K562 (cell line): ENCODE data around the gene ZG16B. TPM values are rescaled to one million over a fixed set of nuclear protein-coding genes. Genes with fewer than 3 reads are reported as not detected.

ENCODE experiments used
- ATAC-seq: fragments of 200-7000 bp; cut with Tn5 transposase; 3 replicates; pipeline ENCODE4 v1.9.1; 2020; ENCODE audit warnings: moderate library complexity
- BruUV-seq: library from RNA; stranded (reverse); fragments of 400-500 nt; replicated peaks from 2 replicates; lab custom pipeline; 2021; lab: Mats Ljungman, UMichigan
- CTCF ChIA-PET: fragments of 300-600 bp; formaldehyde crosslinking; extraction: SDS; loops from one replicate; lab custom pipeline; 2021; ENCODE audit warnings: low intra/inter-chr PET ratio; lab: Yijun Ruan, JAX
- POLR2A ChIA-PET: fragments of 300-600, 350-650 bp; sonication (Branson Sonifier 250); formaldehyde crosslinking; extraction: SDS; loops from one replicate; lab custom pipeline; 2021; ENCODE audit warnings: antibody characterized with exemption, inconsistent platforms; lab: Yijun Ruan, JAX
- DNase-seq, 4 experiments: peaks; one replicate each; pipeline versions ENCODE4 v3.0.0 to v3.0.0-alpha.2; 2011 to 2018; ENCODE audit warnings: low spot score in 3 of 4, mixed read lengths in 3 of 4; ENCODE audit errors: extremely low read depth in 1 of 4
- FAIRE-seq: peaks from 2 replicates; lab custom pipeline; 2011; peaks lifted over from hg19 to GRCh38; lab: Jason Lieb, UNC
- H2AFZ ChIP-seq: 2 replicates; pipeline ENCODE4 v1.6.0; 2011; ENCODE audit warnings: low read depth, low read length, control low read depth, inconsistent platforms
- H3K27ac ChIP-seq: fragments of 200-600 bp; 3 replicates; pipeline ENCODE4 v1.8.0; 2011; ENCODE audit warnings: low read depth, mild to moderate bottlenecking, control low read depth, inconsistent platforms, low read length, moderate library complexity, mixed read lengths; ENCODE audit errors: extremely low read depth
- H3K27me3 ChIP-seq, 2 experiments: fragments of 300-600 bp in 1 of 2; 2 replicates in 1 of 2; 3 replicates in 1 of 2; pipeline versions ENCODE4 v1.6.0 to v1.8.0; 2011; ENCODE audit warnings: inconsistent platforms in 2 of 2, low read length in 2 of 2, mild to moderate bottlenecking in 1 of 2, mixed read lengths in 1 of 2, moderate library complexity in 1 of 2; ENCODE audit not compliant: control insufficient read depth in 2 of 2, insufficient read depth in 2 of 2
- H3K36me3 ChIP-seq: fragments of 300-600 bp; 3 replicates; pipeline ENCODE4 v1.8.0; 2011; ENCODE audit warnings: mild to moderate bottlenecking, low read length, inconsistent platforms; ENCODE audit not compliant: control insufficient read depth, insufficient read depth
- H3K4me1 ChIP-seq, 2 experiments: fragments of 200-600 bp in 1 of 2; replicated peaks in 1 of 2; 2 replicates in 1 of 2; 3 replicates in 1 of 2; pipeline versions ENCODE4 v1.5.1 to v1.8.0; 2011; ENCODE audit warnings: inconsistent platforms in 2 of 2, low read length in 2 of 2, mild to moderate bottlenecking in 1 of 2, mixed read lengths in 1 of 2, moderate library complexity in 1 of 2; ENCODE audit not compliant: control insufficient read depth in 2 of 2, insufficient read depth in 2 of 2
- H3K4me2 ChIP-seq: 2 replicates; pipeline ENCODE4 v1.6.1; 2011; ENCODE audit warnings: low read length, control low read depth, inconsistent platforms, mixed read lengths; ENCODE audit not compliant: insufficient read depth
- H3K4me3 ChIP-seq: fragments of 200-600 bp; sonication (generic), shearing (Covaris generic); 2 replicates; pipeline ENCODE4 v1.5.1; 2016; ENCODE audit warnings: control low read depth, inconsistent platforms
- H3K79me2 ChIP-seq: fragments of 200-600 bp; 3 replicates; pipeline ENCODE4 v1.8.0; 2011; ENCODE audit warnings: low read length, inconsistent platforms; ENCODE audit not compliant: control insufficient read depth, insufficient read depth
- H3K9ac ChIP-seq, 2 experiments: 2 replicates each; pipeline versions ENCODE4 v1.6.0 to v1.6.1; 2011; ENCODE audit warnings: low read depth in 2 of 2, low read length in 2 of 2, control low read depth in 1 of 2, inconsistent platforms in 1 of 2, mild to moderate bottlenecking in 1 of 2, mixed read lengths in 1 of 2; ENCODE audit not compliant: insufficient read depth in 1 of 2
- H3K9me1 ChIP-seq: one replicate; pipeline ENCODE4 v1.6.0; 2011; ENCODE audit warnings: inconsistent platforms, mild to moderate bottlenecking, low read length, moderate library complexity; ENCODE audit not compliant: control insufficient read depth, insufficient read depth
- H3K9me3 ChIP-seq: replicated peaks from 2 replicates; pipeline ENCODE4 v1.5.1; 2011; ENCODE audit warnings: low read depth, low read length, inconsistent platforms; ENCODE audit not compliant: control insufficient read depth, insufficient read depth
- H4K20me1 ChIP-seq: replicated peaks from 2 replicates; pipeline ENCODE4 v1.6.1; 2011; ENCODE audit warnings: low read length, inconsistent platforms, mixed read lengths; ENCODE audit not compliant: control insufficient read depth, insufficient read depth
- CC2D1A ChIP-seq: fragments of 450-650 bp; IDR thresholded peaks from 2 replicates; pipeline ENCODE4 v1.6.1; 2017; ENCODE audit warnings: mild to moderate bottlenecking
- CSDE1 ChIP-seq, 2 experiments: fragments of 450-650 bp; IDR thresholded peaks; 2 replicates each; pipeline ENCODE4 v1.6.1; 2016; ENCODE audit warnings: mild to moderate bottlenecking in 1 of 2
- JUNB ChIP-seq: fragments of 450-650 bp; formaldehyde crosslinking; conservative IDR thresholded peaks from 2 replicates; pipeline ENCODE4 v1.4.0; 2020; ENCODE audit warnings: mild to moderate bottlenecking
- NFIC ChIP-seq: fragments of 450-650 bp; IDR thresholded peaks from 2 replicates; pipeline ENCODE4 v1.6.1; 2017; ENCODE audit warnings: mild to moderate bottlenecking, inconsistent platforms
- TCF7 ChIP-seq: sonication (generic); IDR thresholded peaks from 2 replicates; pipeline ENCODE4 v1.6.1; 2016; ENCODE audit warnings: antibody characterized with exemption, borderline replicate concordance
- WGBS: fragments of 100-300 bp; shearing (Covaris generic); methylation state at CpG from one replicate; pipeline ENCODE4 v1.1.6; 2016; ENCODE audit warnings: low coverage, mixed read lengths; ENCODE audit not compliant: insufficient coverage; ENCODE audit errors: missing lambda C conversion rate; 5-methylcytosine and 5-hydroxymethylcytosine counted together
- in situ Hi-C: fragments of 300-500 bp; cut with MboI; formaldehyde crosslinking; loops from 4 replicates; pipeline ENCODE4 v1.15.0; 2018; ENCODE audit warnings: inconsistent platforms, mixed read lengths
- intact Hi-C: fragments of 100-400 bp; cut with micrococcal nuclease; formaldehyde crosslinking; loops from 2 replicates; pipeline ENCODE4 v1.14.2; 2022
- polyA plus RNA-seq, 8 experiments: library from polyadenylated mRNA; depleted of rRNA in 4 of 8; stranded (reverse) in 5 of 8; unstranded in 3 of 8; fragments of >200 nt; fragmentation: Nextera tagmentation in 2 of 8; fragmentation: Illumina TruSeq in 1 of 8; extraction: Ambion mirVana in 2 of 8; extraction: Trizol in 1 of 8; gene quantifications; 2 replicates each; pipeline versions ENCODE4 v1.2.1 to v1.2.3, GENCODE V29; 2011 to 2014; ENCODE audit warnings: inconsistent platforms in 1 of 8, missing spikeins in 1 of 8
- total RNA-seq, 7 experiments: library from RNA; depleted of rRNA in 6 of 7; stranded (reverse); fragments of >200 nt in 6 of 7; fragmentation: Illumina TruSeq in 2 of 7; extraction: Trizol in 2 of 7; gene quantifications; 2 replicates each; pipeline versions ENCODE4 v1.2.1 to v1.2.3, GENCODE V29; 2011 to 2021; ENCODE audit warnings: low replicate concordance in 1 of 7
- TF ChIP-seq, protein P1 (sequence below): fragments of 450-650 bp; IDR thresholded peaks from 2 replicates; pipeline ENCODE4 v1.6.1; 2014; ENCODE audit warnings: low read depth, mild to moderate bottlenecking, moderate library complexity, borderline replicate concordance
- TF ChIP-seq, protein P2 (sequence below): fragments of 250-450 bp; sonication (Bioruptor Pico); IDR thresholded peaks from 2 replicates; pipeline ENCODE4 v1.5.0; 2020; ENCODE audit warnings: mild to moderate bottlenecking, borderline replicate concordance
- TF ChIP-seq, protein P3 (sequence below): sonication (generic); formaldehyde crosslinking; IDR thresholded peaks from 2 replicates; pipeline ENCODE4 v1.8.0; 2022; ENCODE audit warnings: mild to moderate bottlenecking, missing genetic modification reagents
- TF ChIP-seq, protein P4 (sequence below), 2 experiments: IDR thresholded peaks; 2 replicates each; pipeline ENCODE4 v1.6.1; 2011; ENCODE audit warnings: borderline replicate concordance in 1 of 2, control low read depth in 1 of 2, low read depth in 1 of 2, low read length in 1 of 2, mild to moderate bottlenecking in 1 of 2, mixed read lengths in 1 of 2, moderate library complexity in 1 of 2; ENCODE audit not compliant: insufficient read depth in 1 of 2, insufficient read length in 1 of 2, poor library complexity in 1 of 2, severe bottlenecking in 1 of 2; ENCODE audit errors: extremely low read depth in 1 of 2

The ZG16B gene
- total and polyA plus RNA-seq, 9 of the 15 experiments (the other 6 are each of a cell fraction or from before 2014, with no cell fraction given), result 0.25 to 0.43 (median 0.34) TPM; not detected in 5

DNA sequence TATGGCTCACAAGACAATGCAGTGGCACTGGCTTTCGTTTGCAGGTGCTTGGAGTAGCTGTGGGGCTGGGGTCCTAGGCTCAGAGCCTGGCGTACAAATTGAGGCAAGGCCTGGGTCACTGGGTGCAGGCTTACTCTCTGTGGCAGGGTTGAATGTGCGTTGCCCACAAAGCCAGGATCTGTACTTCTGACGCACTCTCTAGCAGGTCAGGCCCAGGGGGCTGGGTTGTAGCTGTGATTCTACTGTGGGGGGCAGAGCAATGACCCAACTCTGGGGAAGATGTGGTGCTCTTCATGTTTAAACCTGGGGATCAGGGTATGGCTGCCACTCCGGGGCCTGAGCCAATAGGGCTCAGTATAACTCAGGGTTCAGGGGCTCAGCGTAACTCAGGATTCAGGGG lies 19.5 kb upstream of the ZG16B start:
- no TSS peak for BruUV-seq
- H3K9ac ChIP-seq, result no peak overlapping the region
- no peak overlapping the region for H3K4me3 ChIP-seq
- no peaks in the 10 kb centered on the region for H3K9me1 ChIP-seq
- no peak overlapping the region for H3K27ac ChIP-seq
- in situ Hi-C loops (no loop called here), intact Hi-C loops (no loop called here)
- no peak overlapping the region for H2AFZ ChIP-seq
- no peaks in the 10 kb centered on the region for H3K79me2 ChIP-seq
- ATAC-seq (no peak), FAIRE-seq (no peak), DNase-seq (no peak)
- peaks cover 4 to 35% of the 10 kb centered on the region in 2 experiments; a peak in 3 of 5 replicates for H3K27me3 ChIP-seq
- CTCF ChIA-PET, result no interaction called here
- peaks cover 9 to 21% of the 10 kb centered on the region in 2 experiments; a peak in 4 of 5 replicates for H3K4me1 ChIP-seq
- no peaks in the 10 kb centered on the region for H4K20me1 ChIP-seq
- TF ChIP-seq CC2D1A (no peak), TCF7 (no peak), CSDE1 (IDR thresholded peaks at IDR 0.05) (no peak), NFIC (no peak), JUNB (no peak)
- TF ChIP-seq, protein P1, sequence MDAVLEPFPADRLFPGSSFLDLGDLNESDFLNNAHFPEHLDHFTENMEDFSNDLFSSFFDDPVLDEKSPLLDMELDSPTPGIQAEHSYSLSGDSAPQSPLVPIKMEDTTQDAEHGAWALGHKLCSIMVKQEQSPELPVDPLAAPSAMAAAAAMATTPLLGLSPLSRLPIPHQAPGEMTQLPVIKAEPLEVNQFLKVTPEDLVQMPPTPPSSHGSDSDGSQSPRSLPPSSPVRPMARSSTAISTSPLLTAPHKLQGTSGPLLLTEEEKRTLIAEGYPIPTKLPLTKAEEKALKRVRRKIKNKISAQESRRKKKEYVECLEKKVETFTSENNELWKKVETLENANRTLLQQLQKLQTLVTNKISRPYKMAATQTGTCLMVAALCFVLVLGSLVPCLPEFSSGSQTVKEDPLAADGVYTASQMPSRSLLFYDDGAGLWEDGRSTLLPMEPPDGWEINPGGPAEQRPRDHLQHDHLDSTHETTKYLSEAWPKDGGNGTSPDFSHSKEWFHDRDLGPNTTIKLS, result no peak
- TF ChIP-seq, protein P2, sequence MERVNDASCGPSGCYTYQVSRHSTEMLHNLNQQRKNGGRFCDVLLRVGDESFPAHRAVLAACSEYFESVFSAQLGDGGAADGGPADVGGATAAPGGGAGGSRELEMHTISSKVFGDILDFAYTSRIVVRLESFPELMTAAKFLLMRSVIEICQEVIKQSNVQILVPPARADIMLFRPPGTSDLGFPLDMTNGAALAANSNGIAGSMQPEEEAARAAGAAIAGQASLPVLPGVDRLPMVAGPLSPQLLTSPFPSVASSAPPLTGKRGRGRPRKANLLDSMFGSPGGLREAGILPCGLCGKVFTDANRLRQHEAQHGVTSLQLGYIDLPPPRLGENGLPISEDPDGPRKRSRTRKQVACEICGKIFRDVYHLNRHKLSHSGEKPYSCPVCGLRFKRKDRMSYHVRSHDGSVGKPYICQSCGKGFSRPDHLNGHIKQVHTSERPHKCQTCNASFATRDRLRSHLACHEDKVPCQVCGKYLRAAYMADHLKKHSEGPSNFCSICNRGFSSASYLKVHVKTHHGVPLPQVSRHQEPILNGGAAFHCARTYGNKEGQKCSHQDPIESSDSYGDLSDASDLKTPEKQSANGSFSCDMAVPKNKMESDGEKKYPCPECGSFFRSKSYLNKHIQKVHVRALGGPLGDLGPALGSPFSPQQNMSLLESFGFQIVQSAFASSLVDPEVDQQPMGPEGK (CRISPR knock-in tag), result no peak
- TF ChIP-seq, protein P3, sequence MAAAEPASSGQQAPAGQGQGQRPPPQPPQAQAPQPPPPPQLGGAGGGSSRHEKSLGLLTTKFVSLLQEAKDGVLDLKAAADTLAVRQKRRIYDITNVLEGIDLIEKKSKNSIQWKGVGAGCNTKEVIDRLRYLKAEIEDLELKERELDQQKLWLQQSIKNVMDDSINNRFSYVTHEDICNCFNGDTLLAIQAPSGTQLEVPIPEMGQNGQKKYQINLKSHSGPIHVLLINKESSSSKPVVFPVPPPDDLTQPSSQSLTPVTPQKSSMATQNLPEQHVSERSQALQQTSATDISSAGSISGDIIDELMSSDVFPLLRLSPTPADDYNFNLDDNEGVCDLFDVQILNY (CRISPR knock-in tag), result no peak
- TF ChIP-seq, protein P4, sequence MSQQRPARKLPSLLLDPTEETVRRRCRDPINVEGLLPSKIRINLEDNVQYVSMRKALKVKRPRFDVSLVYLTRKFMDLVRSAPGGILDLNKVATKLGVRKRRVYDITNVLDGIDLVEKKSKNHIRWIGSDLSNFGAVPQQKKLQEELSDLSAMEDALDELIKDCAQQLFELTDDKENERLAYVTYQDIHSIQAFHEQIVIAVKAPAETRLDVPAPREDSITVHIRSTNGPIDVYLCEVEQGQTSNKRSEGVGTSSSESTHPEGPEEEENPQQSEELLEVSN (IDR thresholded peaks at IDR 0.05; ENCODE audit: borderline replicate concordance in 1 of 2, extremely low read depth in 1 of 2, insufficient read depth in 1 of 2, insufficient read length in 1 of 2, low read depth in 1 of 2, low read length in 1 of 2, poor library complexity in 1 of 2, severe bottlenecking in 1 of 2), result no peak
- H3K4me2 ChIP-seq, result no peak overlapping the region
- POLR2A ChIA-PET, result interaction anchor here (0.5 to 1.9 kb wide), 5 partner anchors 10 to 173 kb away, joined by 3 to 7 read pairs (median 4); no protein-coding TSS in a partner anchor
- no peaks in the 10 kb centered on the region for H3K9me3 ChIP-seq
- no peaks in the 10 kb centered on the region for H3K36me3 ChIP-seq
- WGBS, result 31% methylated on average over 6 of the region's 6 CpGs
